SK-N-SH (cell line): Measurements from ENCODE around the gene MUC5B.

ENCODE experiments used
- POLR2AphosphoS5 ChIP-seq: IDR thresholded peaks from 2 replicates; pipeline ENCODE4 v1.6.1; 2012; ENCODE audit warnings: low read depth, low read length
- YY1 ChIP-seq: IDR thresholded peaks from 2 replicates; pipeline ENCODE4 v1.4.0; 2012; ENCODE audit warnings: low read depth, mild to moderate bottlenecking

DNA sequence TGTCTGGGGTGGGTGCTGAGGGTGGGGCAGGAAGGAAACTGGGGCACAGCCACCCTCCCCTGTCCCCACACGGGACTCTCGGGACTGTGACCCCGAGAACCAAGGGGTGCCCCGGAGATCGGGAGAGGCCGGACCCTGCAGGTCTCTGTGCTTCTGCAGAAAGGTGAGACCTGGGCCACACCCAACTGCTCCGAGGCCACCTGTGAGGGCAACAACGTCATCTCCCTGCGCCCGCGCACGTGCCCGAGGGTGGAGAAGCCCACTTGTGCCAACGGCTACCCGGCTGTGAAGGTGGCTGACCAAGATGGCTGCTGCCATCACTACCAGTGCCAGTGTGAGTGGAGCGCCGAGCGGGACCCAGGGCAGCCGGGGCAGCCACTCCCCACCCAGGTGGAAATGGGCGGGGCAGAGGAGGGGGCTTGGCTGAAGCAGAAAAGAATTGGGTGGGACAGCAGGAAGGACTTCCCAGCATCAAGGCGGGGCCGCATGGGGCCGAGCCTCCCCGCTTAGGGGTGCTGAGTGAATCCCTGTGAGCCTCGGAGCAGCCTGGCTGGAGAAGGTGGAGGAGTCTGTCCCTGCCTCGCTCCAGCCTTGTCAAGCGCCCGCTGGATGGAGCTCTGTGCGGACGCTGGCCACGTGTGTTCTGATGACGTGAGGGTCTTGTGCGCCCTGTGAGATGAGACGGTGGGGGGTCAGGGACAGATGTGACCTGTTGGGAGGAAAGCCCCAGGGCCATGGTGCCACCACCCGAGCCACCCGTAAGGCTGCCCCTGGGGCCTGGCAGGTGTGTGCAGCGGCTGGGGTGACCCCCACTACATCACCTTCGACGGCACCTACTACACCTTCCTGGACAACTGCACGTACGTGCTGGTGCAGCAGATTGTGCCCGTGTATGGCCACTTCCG is 29.3 kb upstream of the MUC5B start:
- TF ChIP-seq YY1, result no peak
- TF ChIP-seq POLR2AphosphoS5, result no peak
